MCF 10A (cell line): Measurements from ENCODE around the gene ANKRD40. TPM values are rescaled to one million over a fixed set of nuclear protein-coding genes. Genes with fewer than 3 reads are reported as not detected.

Experiments
- BruUV-seq: library from RNA; stranded (reverse); fragments of 400-500 nt; replicated peaks from 2 replicates; lab custom pipeline; 2021; lab: Mats Ljungman, UMichigan
- CTCF ChIA-PET: fragments of 300-600 bp; sonication (Branson Sonifier 250); formaldehyde crosslinking; extraction: SDS; loops from one replicate; lab custom pipeline; 2021; ENCODE audit warnings: antibody characterized with exemption, inconsistent platforms; lab: Yijun Ruan, JAX
- POLR2A ChIA-PET: fragments of 300-600, 350-650 bp; sonication (Branson Sonifier 250); formaldehyde crosslinking; extraction: SDS; loops from one replicate; lab custom pipeline; 2020; ENCODE audit warnings: antibody characterized with exemption, inconsistent platforms; lab: Yijun Ruan, JAX
- DNase-seq: peaks from one replicate; pipeline ENCODE4 v3.0.0-alpha.2; 2018; ENCODE audit not compliant: unreplicated experiment
- H3K27ac Mint-ChIP-seq: one replicate; pipeline ENCODE4 v1.8.0; 2022; ENCODE audit warnings: mild to moderate bottlenecking, low read depth, mixed read lengths; ENCODE audit not compliant: unreplicated experiment
- H3K27me3 Mint-ChIP-seq: one replicate; pipeline ENCODE4 v1.8.0; 2022; ENCODE audit warnings: mixed read lengths; ENCODE audit not compliant: insufficient read depth, unreplicated experiment
- H3K36me3 Mint-ChIP-seq: one replicate; pipeline ENCODE4 v1.8.0; 2022; ENCODE audit warnings: mild to moderate bottlenecking, moderate library complexity, mixed read lengths; ENCODE audit not compliant: insufficient read depth, unreplicated experiment
- H3K4me1 Mint-ChIP-seq: one replicate; pipeline ENCODE4 v1.8.0; 2022; ENCODE audit warnings: mixed read lengths; ENCODE audit not compliant: insufficient read depth, unreplicated experiment
- H3K4me3 Mint-ChIP-seq: one replicate; pipeline ENCODE4 v1.8.0; 2022; ENCODE audit warnings: mild to moderate bottlenecking, moderate library complexity, mixed read lengths; ENCODE audit not compliant: unreplicated experiment
- H3K9me3 Mint-ChIP-seq: one replicate; pipeline ENCODE4 v1.8.0; 2022; ENCODE audit warnings: mixed read lengths; ENCODE audit not compliant: unreplicated experiment
- CTCF ChIP-seq: fragments of 200-600 bp; IDR thresholded peaks from one replicate; pipeline ENCODE4 v1.8.0; 2022; ENCODE audit warnings: antibody characterized with exemption, mild to moderate bottlenecking; ENCODE audit not compliant: unreplicated experiment
- intact Hi-C: fragments of 100-400 bp; cut with micrococcal nuclease; formaldehyde crosslinking; loops from 2 replicates; pipeline ENCODE4 v1.14.1; 2022
- total RNA-seq: library from RNA; stranded (reverse); gene quantifications from 2 replicates; pipeline ENCODE4 v1.2.3, GENCODE V29; 2022

The ANKRD40 gene
- total RNA-seq, 1 experiment from 2014 or later, result 42.2 TPM

DNA sequence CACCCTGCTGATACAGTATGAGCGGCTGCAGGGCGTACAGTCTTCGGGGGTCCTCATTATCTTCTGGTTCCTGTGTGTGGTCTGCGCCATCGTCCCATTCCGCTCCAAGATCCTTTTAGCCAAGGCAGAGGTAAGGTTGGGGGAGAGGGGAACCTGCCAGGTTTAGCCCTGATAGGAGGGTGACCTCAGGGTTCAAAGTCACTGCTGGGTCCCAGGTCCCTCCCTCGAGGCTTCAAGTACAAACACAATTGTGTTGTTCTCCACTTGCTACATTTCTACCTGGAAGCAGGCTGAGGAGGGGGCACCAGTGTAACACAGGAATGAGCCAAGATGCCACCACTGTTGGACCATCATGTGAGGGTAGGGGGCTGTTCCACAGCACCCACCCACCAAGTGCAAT, 50.7 kb downstream of the ANKRD40 start:
- peaks cover 24% of the 10 kb centered on the region for H3K36me3 Mint-ChIP-seq
- BruUV-seq, result no TSS peak

DNA sequence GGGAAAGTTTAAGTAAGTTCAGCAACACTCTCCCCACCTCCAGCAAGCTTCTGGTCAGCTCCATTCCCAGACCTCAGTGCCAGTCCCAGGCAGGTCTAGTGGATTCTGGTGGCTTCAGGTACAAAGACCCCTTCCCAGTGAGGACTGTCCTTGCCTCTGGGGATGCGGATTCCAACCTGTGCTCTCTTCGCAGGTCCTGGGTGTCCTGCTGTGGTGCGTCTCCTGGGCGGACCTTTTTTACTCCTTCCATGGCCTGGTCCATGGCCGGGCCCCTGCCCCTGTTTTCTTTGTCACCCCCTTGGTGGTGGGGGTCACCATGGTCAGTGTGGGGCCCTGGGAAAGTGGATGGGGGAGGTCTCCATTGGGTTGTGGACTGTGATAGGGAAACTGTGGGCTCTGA, 51.2 kb downstream of the ANKRD40 start:
- Mint-ChIP-seq H3K27ac (no peak overlapping the region), H3K27me3 (no peaks in the 10 kb centered on the region), H3K9me3 (no peaks in the 10 kb centered on the region), H3K36me3 (peaks cover 21% of the 10 kb centered on the region), H3K4me1 (peaks cover 21% of the 10 kb centered on the region), H3K4me3 (no peak overlapping the region)
- no peak for TF ChIP-seq CTCF
- intact Hi-C loops, result no loop called here
- CTCF ChIA-PET, result no interaction called here
- POLR2A ChIA-PET, result no interaction called here
- no peak for DNase-seq
- no TSS peak for BruUV-seq

More for the DNA sequence above, 50.7 kb downstream of the ANKRD40 start:
- no peak for DNase-seq
- Mint-ChIP-seq H3K27me3 (no peaks in the 10 kb centered on the region), H3K9me3 (no peaks in the 10 kb centered on the region), H3K4me3 (no peak overlapping the region), H3K27ac (no peak overlapping the region), H3K4me1 (peaks cover 27% of the 10 kb centered on the region)
- POLR2A ChIA-PET, result interaction anchor here (5.5 kb wide), 1 partner anchor 7 kb away, joined by 24 read pairs; no protein-coding TSS in a partner anchor
- intact Hi-C loops, result no loop called here
- no peak for TF ChIP-seq CTCF
- CTCF ChIA-PET, result no interaction called here

GRCh38 chr17:50653738-50654137, 54.0 kb downstream of the ANKRD40 start:
- no peak for DNase-seq
- no TSS peak for BruUV-seq
- Mint-ChIP-seq H3K4me3 (no peak overlapping the region), H3K9me3 (no peaks in the 10 kb centered on the region), H3K4me1 (peaks cover 7% of the 10 kb centered on the region), H3K36me3 (peaks cover 12% of the 10 kb centered on the region), H3K27ac (no peak overlapping the region), H3K27me3 (no peaks in the 10 kb centered on the region)
- no peak for TF ChIP-seq CTCF
- intact Hi-C loops, result no loop called here
- POLR2A ChIA-PET, result interaction anchor here (1.3 kb wide), 1 partner anchor 8 kb away, joined by 5 read pairs; no protein-coding TSS in a partner anchor
- CTCF ChIA-PET, result interaction anchor here (0.7 kb wide), 1 partner anchor 126 kb away, joined by 3 read pairs; no protein-coding TSS in a partner anchor

GRCh38 chr17:50651661-50652060, 56.1 kb downstream of the ANKRD40 start:
- DNase-seq, result no peak
- Mint-ChIP-seq H3K9me3 (no peaks in the 10 kb centered on the region), H3K36me3 (peaks cover 8% of the 10 kb centered on the region), H3K27ac (no peak overlapping the region), H3K4me1 (peaks cover 10% of the 10 kb centered on the region), H3K4me3 (no peak overlapping the region), H3K27me3 (no peaks in the 10 kb centered on the region)
- no TSS peak for BruUV-seq
- POLR2A ChIA-PET, result interaction anchor here (0.6 to 5.1 kb wide), 4 partner anchors 8 to 255 kb away, joined by 3 to 38 read pairs (median 14); no protein-coding TSS in a partner anchor
- intact Hi-C loops, result no loop called here
- TF ChIP-seq CTCF, result no peak
- CTCF ChIA-PET, result interaction anchor here (0.7 to 1.2 kb wide), 2 partner anchors 9 to 21 kb away, joined by 4 read pairs; no protein-coding TSS in a partner anchor
